Spleen (tissue), 7 donors: ENCODE results near the gene NFIX.

Experiments used
- POLR2A ChIP-seq, 3 donors: fragments of 450-650 bp; IDR thresholded peaks; one replicate each; pipeline ENCODE4 v1.5.1; 2017; ENCODE audit warnings: antibody characterized with exemption in 3 of 3, mild to moderate bottlenecking in 1 of 3
- POLR2AphosphoS5 ChIP-seq, 3 donors: sonication (generic); formaldehyde crosslinking; IDR thresholded peaks; one replicate each; pipeline ENCODE4 v1.5.1; 2017; ENCODE audit warnings: antibody characterized with exemption in 3 of 3
- TF ChIP-seq, protein P1 (sequence below), 11 experiments: fragments of 200-600 bp in 7 of 11; fragments of 450-650 bp in 4 of 11; sonication (generic) in 4 of 11; IDR thresholded peaks in 8 of 11; conservative IDR thresholded peaks in 3 of 11; 1 replicate in 7 of 11; 2 replicates in 4 of 11; pipeline versions ENCODE4 v1.4.0 to v1.8.0; 2016 to 2021; ENCODE audit warnings: antibody characterized with exemption in 11 of 11, inconsistent platforms in 4 of 11, mild to moderate bottlenecking in 1 of 11
- donor health status: DM: no; HTN: no; CAD: no; lungs with moderate emphysema.
- donor health status: DM: no; HTN: no; CAD: no.
- donor health status: DM: no; HTN: no; CAD: no.

DNA sequence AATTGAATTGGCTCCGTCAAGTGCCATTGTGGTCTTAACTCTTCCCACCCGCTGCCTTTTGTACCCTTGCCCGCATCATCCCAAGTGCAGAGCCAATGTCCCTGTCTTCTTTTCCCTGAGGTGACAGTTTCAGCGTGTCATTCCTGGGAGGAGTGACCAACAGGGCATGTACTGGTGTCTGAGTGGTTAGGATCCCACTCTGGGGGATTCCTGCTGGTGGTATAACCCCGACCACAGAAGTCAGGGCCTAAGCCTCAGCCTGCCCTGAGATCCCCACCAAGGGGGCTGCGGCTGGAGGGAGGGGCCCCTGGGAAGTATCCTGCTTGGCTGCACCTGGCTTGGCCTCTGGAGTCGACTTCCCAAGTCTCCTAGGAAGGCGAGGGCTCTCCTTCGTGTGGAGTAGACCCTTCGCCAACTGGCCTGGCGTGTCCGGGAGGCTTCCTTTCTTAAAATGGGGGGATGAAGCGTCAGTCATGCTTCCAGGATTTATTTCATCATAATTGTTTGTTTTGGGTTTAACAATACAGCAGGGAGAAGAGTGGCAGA, 40.6 kb downstream of the NFIX start:
- TF ChIP-seq, protein P1, sequence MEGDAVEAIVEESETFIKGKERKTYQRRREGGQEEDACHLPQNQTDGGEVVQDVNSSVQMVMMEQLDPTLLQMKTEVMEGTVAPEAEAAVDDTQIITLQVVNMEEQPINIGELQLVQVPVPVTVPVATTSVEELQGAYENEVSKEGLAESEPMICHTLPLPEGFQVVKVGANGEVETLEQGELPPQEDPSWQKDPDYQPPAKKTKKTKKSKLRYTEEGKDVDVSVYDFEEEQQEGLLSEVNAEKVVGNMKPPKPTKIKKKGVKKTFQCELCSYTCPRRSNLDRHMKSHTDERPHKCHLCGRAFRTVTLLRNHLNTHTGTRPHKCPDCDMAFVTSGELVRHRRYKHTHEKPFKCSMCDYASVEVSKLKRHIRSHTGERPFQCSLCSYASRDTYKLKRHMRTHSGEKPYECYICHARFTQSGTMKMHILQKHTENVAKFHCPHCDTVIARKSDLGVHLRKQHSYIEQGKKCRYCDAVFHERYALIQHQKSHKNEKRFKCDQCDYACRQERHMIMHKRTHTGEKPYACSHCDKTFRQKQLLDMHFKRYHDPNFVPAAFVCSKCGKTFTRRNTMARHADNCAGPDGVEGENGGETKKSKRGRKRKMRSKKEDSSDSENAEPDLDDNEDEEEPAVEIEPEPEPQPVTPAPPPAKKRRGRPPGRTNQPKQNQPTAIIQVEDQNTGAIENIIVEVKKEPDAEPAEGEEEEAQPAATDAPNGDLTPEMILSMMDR (IDR thresholded peaks at IDR 0.05 in 8 of 11, conservative IDR thresholded peaks at IDR 0.05 in 3 of 11): no peak
- TF ChIP-seq POLR2AphosphoS5 (IDR thresholded peaks at IDR 0.05): no peak
- TF ChIP-seq POLR2A (IDR thresholded peaks at IDR 0.05): no peak
